Measurements from ENCODE around the gene ABI1.
A peak's percentile ranks its signal among the peaks of the same experiment; 100 is the strongest.

ABI1 gene

GRCh38 chr10:26860443-26861204, at the start of gene ABI1 (continued):
- peak; percentile 35; the same call in 1 of the 2 replicates for TF ChIP-seq ZSCAN30 (tag by site-specific recombination; IDR thresholded peaks at IDR 0.05)
- TF ChIP-seq ZBTB48 (tag by site-specific recombination; IDR thresholded peaks at IDR 0.05), result peak; percentile 31; the same call in 1 of the 2 replicates
- TF ChIP-seq ZNF501 (tag by site-specific recombination; IDR thresholded peaks at IDR 0.05), result peak; percentile 59
- peak; percentile 99 for TF ChIP-seq ZNF398 (tag by site-specific recombination; IDR thresholded peaks at IDR 0.05)
- TF ChIP-seq GLIS1 (tag by site-specific recombination; IDR thresholded peaks at IDR 0.05), result peak; percentile 93
- no peak for TF ChIP-seq ZNF544 (tag by site-specific recombination; IDR thresholded peaks at IDR 0.05)
- peak; percentile 56; the same call in 1 of the 2 replicates for TF ChIP-seq KLF17 (tag by site-specific recombination; IDR thresholded peaks at IDR 0.05)
- no peak for TF ChIP-seq ZNF664 (tag by site-specific recombination; IDR thresholded peaks at IDR 0.05)
- TF ChIP-seq, protein P1, sequence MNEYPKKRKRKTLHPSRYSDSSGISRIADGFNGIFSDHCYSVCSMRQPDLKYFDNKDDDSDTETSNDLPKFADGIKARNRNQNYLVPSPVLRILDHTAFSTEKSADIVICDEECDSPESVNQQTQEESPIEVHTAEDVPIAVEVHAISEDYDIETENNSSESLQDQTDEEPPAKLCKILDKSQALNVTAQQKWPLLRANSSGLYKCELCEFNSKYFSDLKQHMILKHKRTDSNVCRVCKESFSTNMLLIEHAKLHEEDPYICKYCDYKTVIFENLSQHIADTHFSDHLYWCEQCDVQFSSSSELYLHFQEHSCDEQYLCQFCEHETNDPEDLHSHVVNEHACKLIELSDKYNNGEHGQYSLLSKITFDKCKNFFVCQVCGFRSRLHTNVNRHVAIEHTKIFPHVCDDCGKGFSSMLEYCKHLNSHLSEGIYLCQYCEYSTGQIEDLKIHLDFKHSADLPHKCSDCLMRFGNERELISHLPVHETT (tag by site-specific recombination; IDR thresholded peaks at IDR 0.05), result 0 out of 2 replicates have a peak, but pooled peaks have one; percentile 15
- TF ChIP-seq ZBTB20 (tag by site-specific recombination; IDR thresholded peaks at IDR 0.05), result peak; percentile 85
- TF ChIP-seq ZNF654 (tag by site-specific recombination; IDR thresholded peaks at IDR 0.05; ENCODE audit: low read depth), result no peak
- TF ChIP-seq ZIC2 (tag by site-specific recombination; IDR thresholded peaks at IDR 0.05), result 0 out of 2 replicates have a peak, but pooled peaks have one; percentile 2
- TF ChIP-seq ZNF596 (tag by site-specific recombination; IDR thresholded peaks at IDR 0.05), result peak; percentile 61; the same call in 1 of the 2 replicates
- peak; percentile 71 for TF ChIP-seq ZEB2 (tag by site-specific recombination; IDR thresholded peaks at IDR 0.05)
- no peak for TF ChIP-seq ZNF24 (tag by site-specific recombination; IDR thresholded peaks at IDR 0.05)
- TF ChIP-seq ZFP37 (tag by site-specific recombination; IDR thresholded peaks at IDR 0.05), result peak; percentile 87
- TF ChIP-seq ZSCAN18 (tag by site-specific recombination; IDR thresholded peaks at IDR 0.05), result no peak
- TF ChIP-seq, protein P2, sequence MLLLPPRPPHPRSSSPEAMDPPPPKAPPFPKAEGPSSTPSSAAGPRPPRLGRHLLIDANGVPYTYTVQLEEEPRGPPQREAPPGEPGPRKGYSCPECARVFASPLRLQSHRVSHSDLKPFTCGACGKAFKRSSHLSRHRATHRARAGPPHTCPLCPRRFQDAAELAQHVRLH (tag by site-specific recombination; IDR thresholded peaks at IDR 0.05), result peak; percentile 42; the same call in 1 of the 2 replicates
- TF ChIP-seq SP2 (tag by site-specific recombination; IDR thresholded peaks at IDR 0.05), result peak; percentile 91
- no peak for TF ChIP-seq ZNF354C (tag by site-specific recombination; IDR thresholded peaks at IDR 0.05; ENCODE audit: borderline replicate concordance, low read depth)
- TF ChIP-seq ZNF707 (tag by site-specific recombination; IDR thresholded peaks at IDR 0.05), result no peak
- TF ChIP-seq ZNF341 (tag by site-specific recombination; IDR thresholded peaks at IDR 0.05; ENCODE audit: low read depth), result peak; percentile 90
- no peak for TF ChIP-seq ZNF658 (tag by site-specific recombination; IDR thresholded peaks at IDR 0.05)
- TF ChIP-seq ZXDB (tag by site-specific recombination; IDR thresholded peaks at IDR 0.05), result peak; percentile 63; the same call in 1 of the 2 replicates
- no peak for TF ChIP-seq ZNF169 (tag by site-specific recombination; IDR thresholded peaks at IDR 0.05)
- peak; percentile 8; the same call in 1 of the 2 replicates for TF ChIP-seq KLF10 (tag by site-specific recombination; IDR thresholded peaks at IDR 0.05)
- TF ChIP-seq ZNF366 (tag by site-specific recombination; conservative IDR thresholded peaks at IDR 0.05), result peak; percentile 96
- TF ChIP-seq WT1 (tag by site-specific recombination; IDR thresholded peaks at IDR 0.05), result peak; percentile 74
- TF ChIP-seq ZBTB8A (tag by site-specific recombination; IDR thresholded peaks at IDR 0.05), result peak; percentile 74; the same call in 1 of the 2 replicates
- peak; percentile 58; the same call in 1 of the 2 replicates for TF ChIP-seq KLF7 (tag by site-specific recombination; IDR thresholded peaks at IDR 0.05; ENCODE audit: borderline replicate concordance)
- TF ChIP-seq ZNF692 (tag by site-specific recombination; IDR thresholded peaks at IDR 0.05), result peak; percentile 50; the same call in 1 of the 2 replicates
- TF ChIP-seq ZNF600 (tag by site-specific recombination; IDR thresholded peaks at IDR 0.05), result peak; percentile 81
- peak; percentile 94 for TF ChIP-seq ZFHX2 (tag by site-specific recombination; conservative IDR thresholded peaks at IDR 0.05)
- peak; percentile 68 for TF ChIP-seq KLF9 (tag by site-specific recombination; IDR thresholded peaks at IDR 0.05; ENCODE audit: low read depth)

Measured in HEK293 (cell line).